GM06990 (cell line): ENCODE measurements around the gene ZW10.

Experiments used
- DNase-seq: peaks from one replicate; pipeline ENCODE4 v3.0.0-alpha.2; 2011; ENCODE audit not compliant: insufficient read length; ENCODE audit errors: extremely low read depth
- H3K27me3 ChIP-seq: replicated peaks from 2 replicates; pipeline ENCODE4 v1.6.0; 2011; ENCODE audit warnings: low read length; ENCODE audit not compliant: control insufficient read depth, insufficient read depth
- H3K36me3 ChIP-seq: 2 replicates; pipeline ENCODE4 v1.5.1; 2011; ENCODE audit warnings: low read length; ENCODE audit not compliant: control insufficient read depth, insufficient read depth
- H3K4me3 ChIP-seq: replicated peaks from 2 replicates; pipeline ENCODE4 v1.5.1; 2011; ENCODE audit warnings: low read depth, mild to moderate bottlenecking, control low read depth, low read length
- TF ChIP-seq, protein P1 (sequence below): IDR thresholded peaks from 2 replicates; pipeline ENCODE4 v1.5.1; 2011; ENCODE audit warnings: low read length, control low read depth, mild to moderate bottlenecking, inconsistent platforms; ENCODE audit not compliant: insufficient read depth, poor library complexity, severe bottlenecking

ZW10 gene, protein sequence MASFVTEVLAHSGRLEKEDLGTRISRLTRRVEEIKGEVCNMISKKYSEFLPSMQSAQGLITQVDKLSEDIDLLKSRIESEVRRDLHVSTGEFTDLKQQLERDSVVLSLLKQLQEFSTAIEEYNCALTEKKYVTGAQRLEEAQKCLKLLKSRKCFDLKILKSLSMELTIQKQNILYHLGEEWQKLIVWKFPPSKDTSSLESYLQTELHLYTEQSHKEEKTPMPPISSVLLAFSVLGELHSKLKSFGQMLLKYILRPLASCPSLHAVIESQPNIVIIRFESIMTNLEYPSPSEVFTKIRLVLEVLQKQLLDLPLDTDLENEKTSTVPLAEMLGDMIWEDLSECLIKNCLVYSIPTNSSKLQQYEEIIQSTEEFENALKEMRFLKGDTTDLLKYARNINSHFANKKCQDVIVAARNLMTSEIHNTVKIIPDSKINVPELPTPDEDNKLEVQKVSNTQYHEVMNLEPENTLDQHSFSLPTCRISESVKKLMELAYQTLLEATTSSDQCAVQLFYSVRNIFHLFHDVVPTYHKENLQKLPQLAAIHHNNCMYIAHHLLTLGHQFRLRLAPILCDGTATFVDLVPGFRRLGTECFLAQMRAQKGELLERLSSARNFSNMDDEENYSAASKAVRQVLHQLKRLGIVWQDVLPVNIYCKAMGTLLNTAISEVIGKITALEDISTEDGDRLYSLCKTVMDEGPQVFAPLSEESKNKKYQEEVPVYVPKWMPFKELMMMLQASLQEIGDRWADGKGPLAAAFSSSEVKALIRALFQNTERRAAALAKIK

DNA sequence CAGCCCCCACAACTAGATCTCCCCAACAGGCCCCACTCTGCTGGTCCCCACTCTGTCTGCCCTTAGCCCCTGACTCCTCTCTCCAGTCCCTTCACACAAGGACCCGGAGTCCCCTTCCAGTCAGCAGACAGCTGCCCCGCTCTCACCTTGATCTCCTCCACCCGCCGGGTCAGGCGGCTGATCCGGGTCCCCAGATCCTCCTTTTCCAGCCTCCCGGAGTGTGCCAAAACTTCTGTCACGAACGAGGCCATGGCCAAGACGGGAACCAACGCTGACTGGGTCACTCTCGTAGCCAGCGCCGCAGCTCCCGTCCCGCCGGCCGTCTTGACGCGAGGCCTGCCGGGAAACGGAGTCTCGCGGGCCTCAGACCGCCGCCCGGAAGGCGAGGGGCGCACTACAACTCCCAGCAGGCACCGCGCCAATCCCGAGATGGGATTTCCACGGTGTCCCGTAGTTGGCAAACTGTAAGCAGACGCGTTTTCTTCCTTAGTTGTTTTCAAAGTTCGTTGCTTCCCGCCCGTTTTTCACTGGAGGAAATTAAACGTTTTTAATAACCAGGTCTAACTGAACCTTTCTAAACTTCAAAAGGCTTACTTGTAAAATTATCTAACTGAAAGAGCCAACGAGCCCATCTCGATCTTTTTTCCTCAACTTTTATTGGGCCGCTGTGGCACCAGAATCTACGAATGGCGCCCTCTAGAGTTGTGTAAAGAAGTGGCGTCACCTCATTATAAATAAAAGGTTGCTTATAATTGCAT, at the start of gene ZW10:
Gene ZW10, minus strand, starts transcription at position 277 of the 758 bp plus-strand sequence. Its CDS starts 26 bp downstream, at position 251.
- TF ChIP-seq, protein P1, sequence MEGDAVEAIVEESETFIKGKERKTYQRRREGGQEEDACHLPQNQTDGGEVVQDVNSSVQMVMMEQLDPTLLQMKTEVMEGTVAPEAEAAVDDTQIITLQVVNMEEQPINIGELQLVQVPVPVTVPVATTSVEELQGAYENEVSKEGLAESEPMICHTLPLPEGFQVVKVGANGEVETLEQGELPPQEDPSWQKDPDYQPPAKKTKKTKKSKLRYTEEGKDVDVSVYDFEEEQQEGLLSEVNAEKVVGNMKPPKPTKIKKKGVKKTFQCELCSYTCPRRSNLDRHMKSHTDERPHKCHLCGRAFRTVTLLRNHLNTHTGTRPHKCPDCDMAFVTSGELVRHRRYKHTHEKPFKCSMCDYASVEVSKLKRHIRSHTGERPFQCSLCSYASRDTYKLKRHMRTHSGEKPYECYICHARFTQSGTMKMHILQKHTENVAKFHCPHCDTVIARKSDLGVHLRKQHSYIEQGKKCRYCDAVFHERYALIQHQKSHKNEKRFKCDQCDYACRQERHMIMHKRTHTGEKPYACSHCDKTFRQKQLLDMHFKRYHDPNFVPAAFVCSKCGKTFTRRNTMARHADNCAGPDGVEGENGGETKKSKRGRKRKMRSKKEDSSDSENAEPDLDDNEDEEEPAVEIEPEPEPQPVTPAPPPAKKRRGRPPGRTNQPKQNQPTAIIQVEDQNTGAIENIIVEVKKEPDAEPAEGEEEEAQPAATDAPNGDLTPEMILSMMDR = peak; percentile 79
- Histone ChIP-seq H3K4me3 (peak within 1 kb of the TSS; percentile 96), H3K36me3 (peaks cover 3% of the 10 kb centered on the region), H3K27me3 (no peaks in the 10 kb centered on the region)
- DNase-seq = peak; percentile 95

DNA sequence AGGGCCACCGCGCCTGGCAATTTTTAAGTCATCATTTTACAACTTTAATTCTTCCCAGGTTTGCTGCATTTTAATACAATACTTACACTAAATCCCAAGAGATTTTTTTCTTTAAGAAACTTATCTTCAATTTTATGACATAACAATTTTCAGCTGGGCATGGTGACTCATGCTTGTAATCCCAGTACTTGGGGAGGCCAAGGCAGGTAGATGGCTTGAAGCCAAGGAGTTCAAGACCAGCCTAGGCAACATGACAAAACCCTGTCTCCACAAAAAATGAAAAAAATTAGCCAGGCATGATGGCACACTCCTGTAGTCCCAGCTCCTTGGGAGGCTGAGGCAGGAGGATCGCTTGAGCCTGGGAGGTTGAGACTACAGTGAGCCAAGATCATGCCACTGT, 44.9 kb upstream of the ZW10 start:
- Histone ChIP-seq H3K36me3 (peaks cover 8% of the 10 kb centered on the region), H3K4me3 (no peak overlapping the region), H3K27me3 (no peaks in the 10 kb centered on the region)
- TF ChIP-seq, protein P1 = no peak
- DNase-seq = no peak

DNA sequence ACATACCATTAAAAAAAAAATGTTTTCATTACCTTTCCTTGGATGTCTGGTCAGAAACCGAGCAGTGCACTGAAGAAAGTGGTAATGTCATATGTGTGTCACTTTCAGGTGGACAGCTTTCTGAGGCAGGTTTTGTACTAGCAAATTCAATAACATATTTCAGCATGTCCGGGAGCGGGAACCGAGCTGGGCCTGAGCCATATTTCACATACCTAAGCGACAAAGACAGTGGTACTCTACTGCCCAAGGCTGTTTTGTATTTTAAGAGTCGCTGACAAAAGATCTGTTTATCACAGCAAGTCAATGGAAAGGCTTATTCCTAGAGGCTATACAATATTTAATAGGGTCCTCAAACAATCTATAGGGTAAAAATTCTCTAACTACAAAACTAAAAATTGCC, 44.1 kb upstream of the ZW10 start:
- Histone ChIP-seq H3K4me3 (no peak overlapping the region), H3K27me3 (no peaks in the 10 kb centered on the region), H3K36me3 (peaks cover 8% of the 10 kb centered on the region)
- TF ChIP-seq, protein P1 = no peak
- no peak for DNase-seq

DNA sequence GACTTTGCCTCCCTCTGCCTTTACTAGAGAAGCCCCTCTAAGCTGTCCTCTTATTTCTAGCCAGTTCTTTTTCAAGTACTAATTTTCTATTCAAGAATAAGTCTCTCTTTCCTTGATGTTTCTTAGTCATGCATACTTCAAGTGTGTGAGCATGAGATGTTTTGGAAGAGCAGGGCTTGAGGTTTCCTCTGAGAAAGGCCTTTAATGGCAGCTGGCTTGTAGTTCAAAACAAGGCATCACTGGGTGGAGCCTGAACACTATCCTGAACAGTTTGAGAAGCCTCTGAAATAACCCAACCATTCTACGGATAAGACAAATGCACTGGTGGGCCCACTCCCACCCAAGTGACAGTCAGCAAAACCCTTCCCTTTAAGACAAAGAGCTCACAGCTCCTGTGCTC, 43.7 kb upstream of the ZW10 start:
- H3K36me3 ChIP-seq = peaks cover 8% of the 10 kb centered on the region
- DNase-seq = no peak
- no peak overlapping the region for H3K4me3 ChIP-seq
- TF ChIP-seq, protein P1 = no peak
- no peaks in the 10 kb centered on the region for H3K27me3 ChIP-seq

DNA sequence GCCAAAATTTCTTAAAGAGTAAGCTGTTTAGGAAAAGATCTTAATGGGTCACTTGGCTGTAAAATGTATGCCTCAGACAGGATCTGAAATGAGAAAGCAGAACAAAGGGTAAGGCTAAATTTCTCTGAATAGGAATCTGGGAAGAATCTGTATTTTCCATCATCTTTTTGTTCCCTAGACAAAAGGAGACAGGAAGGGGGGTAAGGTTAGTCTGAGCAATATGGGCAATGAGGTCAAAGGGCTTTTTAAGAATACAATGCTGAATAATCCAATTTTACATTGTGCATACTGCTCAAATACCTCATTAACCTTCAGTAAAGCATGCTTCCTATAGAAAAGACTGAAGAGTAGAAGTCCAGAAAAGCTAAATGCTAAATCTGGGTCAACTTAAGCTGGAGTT, 40.7 kb upstream of the ZW10 start:
- no peak for DNase-seq
- Histone ChIP-seq H3K36me3 (peaks cover 2% of the 10 kb centered on the region; the same call in 1 of the 2 replicates), H3K4me3 (no peak overlapping the region), H3K27me3 (no peaks in the 10 kb centered on the region)
- TF ChIP-seq, protein P1 = no peak
